Right lobe of liver (tissue), 6 donors: ENCODE results near the gene CRP. TPM values are rescaled to one million over a fixed set of nuclear protein-coding genes. Genes with fewer than 3 reads are reported as not detected.
"Not testable (repeated sequence)": the region's sequence is repeated elsewhere in the genome, so short reads cannot be mapped to it uniquely, and the experiment has no call there.

Experiments used
- ATAC-seq, 4 donors: fragments of 200-7000 bp; cut with Tn5 transposase; one replicate each; pipeline ENCODE4 v1.9.1; 2020; ENCODE audit warnings: mild to moderate bottlenecking in 4 of 4, moderate library complexity in 4 of 4
- DNase-seq, 3 donors: peaks; one replicate each; pipeline ENCODE4 v3.0.0-alpha.2; 2020
- H3K27ac ChIP-seq, 3 donors: fragments of 200-600 bp; one replicate each; pipeline ENCODE4 v1.8.0; 2022
- H3K27me3 ChIP-seq, 2 donors: fragments of 200-600 bp; one replicate each; pipeline ENCODE4 v1.8.0; 2022
- H3K36me3 ChIP-seq, 4 donors: fragments of 200-600 bp; sonication (generic) in 1 of 4; one replicate each; pipeline versions ENCODE4 v1.5.1 to v1.8.0; 2017 to 2022; ENCODE audit warnings: control low read depth in 1 of 4
- H3K4me1 ChIP-seq, 4 donors: fragments of 200-600 bp; sonication (generic) in 1 of 4; one replicate each; pipeline versions ENCODE4 v1.5.1 to v1.8.0; 2017 to 2022; ENCODE audit warnings: control low read depth in 1 of 4
- H3K4me3 ChIP-seq, 3 donors: fragments of 200-600 bp; one replicate each; pipeline ENCODE4 v1.8.0; 2022
- H3K9me3 ChIP-seq, 4 donors: fragments of 200-600 bp; sonication (generic) in 1 of 4; one replicate each; pipeline versions ENCODE4 v1.5.1 to v1.8.0; 2017 to 2022; ENCODE audit warnings: control low read depth in 1 of 4
- POLR2A ChIP-seq: fragments of 450-650 bp; IDR thresholded peaks from one replicate; pipeline ENCODE4 v1.6.1; 2017; ENCODE audit warnings: antibody characterized with exemption, mild to moderate bottlenecking
- WGBS: methylation state at CpG from one replicate; pipeline ENCODE4 v1.1.6; 2018; ENCODE audit warnings: low coverage, low lambda C conversion rate; ENCODE audit not compliant: insufficient coverage; ENCODE audit errors: missing lambda C conversion rate; 5-methylcytosine and 5-hydroxymethylcytosine counted together
- intact Hi-C, 2 donors: fragments of 100-400 bp; cut with DNase I; formaldehyde crosslinking; loops; one replicate each; pipeline versions ENCODE4 v1.11.2 to v1.14.1; 2022
- total RNA-seq, 6 experiments: library from RNA; depleted of rRNA in 2 of 6; stranded (reverse); fragments of >200 nt in 2 of 6; fragmentation: NEBNext Ultra II Directional in 3 of 6; extraction: Animal tissue kit (Norgen Biotek cat#: 25700) in 3 of 6; gene quantifications; one replicate each; pipeline versions ENCODE4 v1.1.0 to v1.2.4, GENCODE V29; 2016 to 2023
- TF ChIP-seq, protein P1 (sequence below), 4 donors: fragments of 200-600 bp in 3 of 4; fragments of 450-650 bp in 1 of 4; IDR thresholded peaks; one replicate each; pipeline versions ENCODE4 v1.5.1 to v1.8.0; 2016 to 2022; ENCODE audit warnings: antibody characterized with exemption in 4 of 4, mild to moderate bottlenecking in 2 of 4
- donor health status: DM: no; HTN: yes; CAD: no.
- donor health status: DM: no; HTN: no; CAD: no.
- donor health status: DM: no; HTN: no; CAD: no.
- donor health status: DM: no; HTN: yes; CAD: no.
- donor health status: DM: no; HTN: yes; CAD: no.

The CRP gene
- total RNA-seq, 6 experiments from 2014 or later: 420 to 12,291 (median 6,154) TPM

GRCh38 chr1:159737238-159737916 is 23.0 kb upstream of the CRP start:
- intact Hi-C loops: no loop called here
- no peak for DNase-seq
- H3K4me1 ChIP-seq: no peaks in the 10 kb centered on the region
- TF ChIP-seq, protein P1, sequence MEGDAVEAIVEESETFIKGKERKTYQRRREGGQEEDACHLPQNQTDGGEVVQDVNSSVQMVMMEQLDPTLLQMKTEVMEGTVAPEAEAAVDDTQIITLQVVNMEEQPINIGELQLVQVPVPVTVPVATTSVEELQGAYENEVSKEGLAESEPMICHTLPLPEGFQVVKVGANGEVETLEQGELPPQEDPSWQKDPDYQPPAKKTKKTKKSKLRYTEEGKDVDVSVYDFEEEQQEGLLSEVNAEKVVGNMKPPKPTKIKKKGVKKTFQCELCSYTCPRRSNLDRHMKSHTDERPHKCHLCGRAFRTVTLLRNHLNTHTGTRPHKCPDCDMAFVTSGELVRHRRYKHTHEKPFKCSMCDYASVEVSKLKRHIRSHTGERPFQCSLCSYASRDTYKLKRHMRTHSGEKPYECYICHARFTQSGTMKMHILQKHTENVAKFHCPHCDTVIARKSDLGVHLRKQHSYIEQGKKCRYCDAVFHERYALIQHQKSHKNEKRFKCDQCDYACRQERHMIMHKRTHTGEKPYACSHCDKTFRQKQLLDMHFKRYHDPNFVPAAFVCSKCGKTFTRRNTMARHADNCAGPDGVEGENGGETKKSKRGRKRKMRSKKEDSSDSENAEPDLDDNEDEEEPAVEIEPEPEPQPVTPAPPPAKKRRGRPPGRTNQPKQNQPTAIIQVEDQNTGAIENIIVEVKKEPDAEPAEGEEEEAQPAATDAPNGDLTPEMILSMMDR (IDR thresholded peaks at IDR 0.05): no peak
- no peak for TF ChIP-seq POLR2A
- H3K27ac ChIP-seq: no peak overlapping the region
- H3K27me3 ChIP-seq: no peaks in the 10 kb centered on the region
- H3K4me3 ChIP-seq: no peak overlapping the region
- WGBS: 80% methylated on average over 4 of the region's 4 CpGs
- no peaks in the 10 kb centered on the region for H3K36me3 ChIP-seq
- ATAC-seq: no peak
- no peaks in the 10 kb centered on the region for H3K9me3 ChIP-seq

- DNase-seq, ATAC-seq, H3K9me3 ChIP-seq, H3K36me3 ChIP-seq, H3K4me1 ChIP-seq, H3K27ac ChIP-seq, H3K27me3 ChIP-seq, intact Hi-C loops, H3K4me3 ChIP-seq: not testable (repeated sequence)
- WGBS: 85% methylated on average over 3 of the region's 6 CpGs
Observed at GRCh38 chr1:159723188-159723587, 8.8 kb upstream of the CRP start.

GRCh38 chr1:159719990-159720389 is 5.6 kb upstream of the CRP start:
- DNase-seq (no peak), ATAC-seq (no peak)
- TF ChIP-seq, protein P1 (IDR thresholded peaks at IDR 0.05): no peak
- no peak for TF ChIP-seq POLR2A
- intact Hi-C loops: no loop called here
- 70% methylated on average over 2 of the region's 2 CpGs for WGBS
- H3K36me3 ChIP-seq: no peaks in the 10 kb centered on the region
- no peaks in the 10 kb centered on the region for H3K4me1 ChIP-seq
- H3K27me3 ChIP-seq: no peaks in the 10 kb centered on the region
- no peak overlapping the region for H3K4me3 ChIP-seq
- H3K27ac ChIP-seq: no peak overlapping the region
- H3K9me3 ChIP-seq: no peaks in the 10 kb centered on the region

GRCh38 chr1:159715855-159716254 is 1.5 kb upstream of the CRP start:
- Histone ChIP-seq H3K36me3 (no peaks in the 10 kb centered on the region), H3K27me3 (no peaks in the 10 kb centered on the region), H3K4me3 (no peak overlapping the region), H3K9me3 (no peaks in the 10 kb centered on the region), H3K4me1 (peaks cover 0 to 33% (median 6%) of the 10 kb centered on the region in 4 donors), H3K27ac (no peak overlapping the region)
- TF ChIP-seq POLR2A: no peak
- TF ChIP-seq, protein P1 (IDR thresholded peaks at IDR 0.05): no peak
- ATAC-seq (no peak), DNase-seq (no peak)
- intact Hi-C loops: no loop called here
- 80% methylated on average over 1 of the region's 1 CpG for WGBS

- peak overlapping the region; percentile 69 to 83 (median 79) for H3K27ac ChIP-seq
- intact Hi-C loops: no loop called here
- H3K4me1 ChIP-seq: peaks cover 0 to 52% (median 8%) of the 10 kb centered on the region in 4 donors
- TF ChIP-seq, protein P1 (IDR thresholded peaks at IDR 0.05): no peak
- peak; percentile 2 for TF ChIP-seq POLR2A
- WGBS: 33% methylated on average over 1 of the region's 1 CpG
- H3K4me3 ChIP-seq: peak overlapping the region in 1 of 3 donors; percentile 52
- no peaks in the 10 kb centered on the region for H3K9me3 ChIP-seq
- no peaks in the 10 kb centered on the region for H3K36me3 ChIP-seq
- DNase-seq (peak in 2 of 3 donors; percentile 39 to 54), ATAC-seq (peak; percentile 41 to 78 (median 73))
- H3K27me3 ChIP-seq: no peaks in the 10 kb centered on the region
Observed at GRCh38 chr1:159712080-159712479, 2.3 kb downstream of the CRP start.
